ENCODE results near the gene NPR2. TPM values are rescaled to one million over a fixed set of nuclear protein-coding genes. Genes with fewer than 3 reads are reported as not detected.

The NPR2 gene
- total RNA-seq, 4 donors from 2014 or later, result 1.1 to 6.8 (median 4.9) TPM

DNA sequence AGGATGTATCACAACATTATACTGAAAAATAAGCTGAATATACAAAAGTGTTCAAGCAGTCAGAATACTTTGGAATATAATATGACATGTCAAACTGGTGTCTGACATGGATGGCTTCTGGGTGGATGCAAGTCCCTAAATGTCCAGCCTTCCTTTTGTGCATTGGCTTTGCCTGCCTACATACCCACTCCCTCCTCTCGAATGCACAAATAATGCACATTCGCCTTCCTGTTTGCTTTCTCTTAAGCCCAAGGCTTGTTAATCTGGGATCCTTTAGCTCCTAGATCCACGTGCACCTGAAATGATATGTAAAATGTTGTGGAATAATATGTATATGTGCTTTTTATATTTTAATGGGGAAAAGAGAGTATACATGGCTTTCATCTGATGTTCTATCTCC is 12.9 kb upstream of the NPR2 start:
- DNase-seq, result no peak

DNA sequence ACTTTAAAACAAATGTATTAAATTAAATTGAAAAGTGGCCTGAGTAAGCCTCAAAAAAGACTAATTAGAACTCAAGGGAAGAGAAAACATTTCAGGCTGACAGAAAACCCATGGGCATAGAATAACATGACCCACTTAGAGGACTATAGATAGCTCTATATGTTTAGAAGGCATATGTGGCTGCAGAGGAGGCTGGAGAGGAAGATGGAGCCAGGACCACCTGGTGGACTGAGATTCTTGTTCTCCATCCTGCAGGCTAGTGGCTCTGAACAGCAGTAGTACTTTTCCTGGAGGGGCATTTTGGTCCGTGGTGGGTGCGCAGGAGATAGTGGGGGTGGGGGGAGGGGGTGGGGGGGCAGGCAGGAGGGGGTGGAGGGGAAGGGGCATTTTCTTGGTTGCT is 10.3 kb upstream of the NPR2 start:
- Histone ChIP-seq H3K4me3 (no peak overlapping the region), H3K27ac (no peak overlapping the region), H3K4me1 (no peaks in the 10 kb centered on the region), H3K27me3 (no peaks in the 10 kb centered on the region), H3K9me3 (no peaks in the 10 kb centered on the region), H3K36me3 (peaks cover 0 to 5% (median 0%) of the 10 kb centered on the region in 4 donors)
- WGBS, 2 donors (ENCODE audit: low coverage in 1 of 2), result 77% methylated on average over 2 of the region's 2 CpGs; no CpG with 5 or more reads in 1 of the 2 donors
- no peak for DNase-seq
- no peak for TF ChIP-seq POLR2A (IDR thresholded peaks at IDR 0.05)
- TF ChIP-seq, protein P1, sequence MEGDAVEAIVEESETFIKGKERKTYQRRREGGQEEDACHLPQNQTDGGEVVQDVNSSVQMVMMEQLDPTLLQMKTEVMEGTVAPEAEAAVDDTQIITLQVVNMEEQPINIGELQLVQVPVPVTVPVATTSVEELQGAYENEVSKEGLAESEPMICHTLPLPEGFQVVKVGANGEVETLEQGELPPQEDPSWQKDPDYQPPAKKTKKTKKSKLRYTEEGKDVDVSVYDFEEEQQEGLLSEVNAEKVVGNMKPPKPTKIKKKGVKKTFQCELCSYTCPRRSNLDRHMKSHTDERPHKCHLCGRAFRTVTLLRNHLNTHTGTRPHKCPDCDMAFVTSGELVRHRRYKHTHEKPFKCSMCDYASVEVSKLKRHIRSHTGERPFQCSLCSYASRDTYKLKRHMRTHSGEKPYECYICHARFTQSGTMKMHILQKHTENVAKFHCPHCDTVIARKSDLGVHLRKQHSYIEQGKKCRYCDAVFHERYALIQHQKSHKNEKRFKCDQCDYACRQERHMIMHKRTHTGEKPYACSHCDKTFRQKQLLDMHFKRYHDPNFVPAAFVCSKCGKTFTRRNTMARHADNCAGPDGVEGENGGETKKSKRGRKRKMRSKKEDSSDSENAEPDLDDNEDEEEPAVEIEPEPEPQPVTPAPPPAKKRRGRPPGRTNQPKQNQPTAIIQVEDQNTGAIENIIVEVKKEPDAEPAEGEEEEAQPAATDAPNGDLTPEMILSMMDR (IDR thresholded peaks at IDR 0.05), result no peak
- intact Hi-C loops (cut with DNase I; ENCODE audit: low total_unique reads), result no loop called here
- in situ Hi-C loops (cut with MboI; ENCODE audit: low pct_ligation_motif_present in 1 of 4, low pct_unique_long_range_greater_than_20kb in 1 of 4, low sequenced_read_pairs in 3 of 4), result no loop called here

More for the DNA sequence above, 12.9 kb upstream of the NPR2 start:
- no peaks in the 10 kb centered on the region for H3K36me3 ChIP-seq
- in situ Hi-C loops (cut with MboI; ENCODE audit: low pct_ligation_motif_present in 1 of 4, low pct_unique_long_range_greater_than_20kb in 1 of 4, low sequenced_read_pairs in 3 of 4), result no loop called here
- H3K27ac ChIP-seq, result no peak overlapping the region
- 95 to 100% methylated on average over 3 of the region's 3 CpGs for WGBS, 2 donors (ENCODE audit: low coverage in 1 of 2)
- H3K9me3 ChIP-seq, result no peaks in the 10 kb centered on the region
- TF ChIP-seq, protein P1 (IDR thresholded peaks at IDR 0.05), result no peak
- TF ChIP-seq POLR2A (IDR thresholded peaks at IDR 0.05), result no peak
- no peak for TF ChIP-seq POLR2AphosphoS5 (IDR thresholded peaks at IDR 0.05)
- H3K4me1 ChIP-seq, result no peaks in the 10 kb centered on the region
- H3K4me3 ChIP-seq, result no peak overlapping the region
- intact Hi-C loops (cut with DNase I; ENCODE audit: low total_unique reads), result no loop called here
- no peaks in the 10 kb centered on the region for H3K27me3 ChIP-seq

DNA sequence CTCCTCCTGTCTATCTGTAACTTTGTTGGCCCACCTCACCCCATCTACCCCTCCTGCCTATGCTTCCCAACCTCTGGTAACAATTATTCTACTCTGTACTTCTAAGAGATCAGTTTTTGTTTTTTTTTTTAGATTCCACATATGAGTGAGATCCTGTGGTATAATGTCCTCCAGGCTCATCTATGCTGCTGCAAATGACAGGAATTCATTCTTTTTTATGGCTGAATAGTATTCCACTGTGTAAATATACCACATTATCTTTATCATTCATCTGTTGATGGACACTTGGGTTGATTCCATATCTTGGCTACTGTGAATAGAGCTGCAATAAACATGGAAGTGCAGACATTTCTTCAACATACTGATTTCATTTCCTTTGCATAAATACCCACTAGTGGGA is 8.0 kb upstream of the NPR2 start:
- Histone ChIP-seq H3K27ac (no peak overlapping the region), H3K9me3 (no peaks in the 10 kb centered on the region), H3K4me1 (no peaks in the 10 kb centered on the region), H3K36me3 (peaks cover 0 to 5% (median 0%) of the 10 kb centered on the region in 4 donors), H3K27me3 (no peaks in the 10 kb centered on the region), H3K4me3 (no peak overlapping the region)
- DNase-seq, result no peak
- in situ Hi-C loops (cut with MboI; ENCODE audit: low pct_ligation_motif_present in 1 of 4, low pct_unique_long_range_greater_than_20kb in 1 of 4, low sequenced_read_pairs in 3 of 4) (no loop called here), intact Hi-C loops (cut with DNase I; ENCODE audit: low total_unique reads) (no loop called here)
- TF ChIP-seq EP300 (IDR thresholded peaks at IDR 0.05; ENCODE audit: low read depth) (no peak), POLR2A (IDR thresholded peaks at IDR 0.05) (no peak), POLR2AphosphoS5 (IDR thresholded peaks at IDR 0.05) (no peak)
- TF ChIP-seq, protein P1 (IDR thresholded peaks at IDR 0.05), result no peak

DNA sequence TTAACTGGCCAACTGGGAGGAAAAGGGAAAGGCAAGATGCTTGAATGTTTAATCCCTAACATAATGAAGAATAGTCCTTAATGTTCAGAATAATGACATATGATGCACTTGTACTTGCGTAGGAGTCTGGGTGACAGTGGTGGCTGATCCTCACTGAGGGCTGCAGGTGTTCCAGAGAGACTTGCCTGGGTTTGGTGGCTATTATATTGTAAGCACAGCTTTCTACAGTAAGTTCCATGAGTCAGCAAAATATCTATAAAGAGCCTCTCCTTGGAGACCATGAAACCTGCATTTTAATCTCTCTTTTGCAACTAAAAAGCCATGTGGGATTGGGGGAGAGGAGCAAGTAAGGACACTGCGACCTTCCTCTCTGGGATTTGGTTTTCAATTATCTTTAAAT is 1.9 kb upstream of the NPR2 start:
- no peak for DNase-seq
- H3K4me1 ChIP-seq, result peaks cover 0 to 29% (median 12%) of the 10 kb centered on the region in 4 donors
- 89 to 100% methylated on average over 2 of the region's 2 CpGs for WGBS, 2 donors (ENCODE audit: low coverage in 1 of 2)
- H3K36me3 ChIP-seq, result peaks cover 0 to 5% (median 0%) of the 10 kb centered on the region in 4 donors
- TF ChIP-seq, protein P1 (IDR thresholded peaks at IDR 0.05), result no peak
- TF ChIP-seq EP300 (IDR thresholded peaks at IDR 0.05; ENCODE audit: low read depth), result no peak
- TF ChIP-seq POLR2A (IDR thresholded peaks at IDR 0.05), result no peak
- TF ChIP-seq POLR2AphosphoS5 (IDR thresholded peaks at IDR 0.05), result no peak
- H3K9me3 ChIP-seq, result no peaks in the 10 kb centered on the region
- H3K27me3 ChIP-seq, result no peaks in the 10 kb centered on the region
- no peak overlapping the region for H3K27ac ChIP-seq
- no peak overlapping the region for H3K4me3 ChIP-seq
- intact Hi-C loops (cut with DNase I; ENCODE audit: low total_unique reads) (no loop called here), in situ Hi-C loops (cut with MboI; ENCODE audit: low pct_ligation_motif_present in 1 of 4, low pct_unique_long_range_greater_than_20kb in 1 of 4, low sequenced_read_pairs in 3 of 4) (loop anchor here in 1 of 4 donors (5.0 kb wide), 1 partner anchor 93 kb away; no protein-coding TSS in a partner anchor)

Measured in transverse colon (tissue), 4 donors.